ENCODE results near the gene EXOSC7.

- no peak for TF ChIP-seq POLR2A (IDR thresholded peaks at IDR 0.05)
- TF ChIP-seq CTCF (IDR thresholded peaks at IDR 0.05): no peak
- TF ChIP-seq EP300 (IDR thresholded peaks at IDR 0.05; ENCODE audit: low read depth): no peak
Observed at GRCh38 chr3:45033791-45034190, 57.7 kb downstream of the EXOSC7 start.

All from transverse colon (tissue), 3 donors.